ENCODE measurements around the gene NKX2-1. TPM values are rescaled to one million over a fixed set of nuclear protein-coding genes. Genes with fewer than 3 reads are reported as not detected.
A peak's percentile ranks its signal among the peaks of the same experiment; 100 is the strongest.

The NKX2-1 gene
- total and polyA plus RNA-seq, 3 donors from 2014 or later = 0.43 to 0.79 TPM; not detected in 1

- intact Hi-C loops (cut with DNase I; ENCODE audit: low total_unique reads) = no loop called here
- H3K9me3 ChIP-seq = no peaks in the 10 kb centered on the region
- H3K4me1 ChIP-seq = peaks cover 8% of the 10 kb centered on the region
- H3K27me3 ChIP-seq = peaks cover 8% of the 10 kb centered on the region
- TF ChIP-seq CTCF (IDR thresholded peaks at IDR 0.05) (no peak), POLR2A (IDR thresholded peaks at IDR 0.05) (no peak)
- no peak overlapping the region for H3K4me3 ChIP-seq
- 4 to 5% methylated on average over 31 to 35 of the region's 35 CpGs for WGBS, 2 donors
- no peaks in the 10 kb centered on the region for H3K36me3 ChIP-seq (ENCODE audit: low read depth, missing control alignments)
- no peak overlapping the region for H3K27ac ChIP-seq
- no peak for DNase-seq
Measured at GRCh38 chr14:36521598-36522345, 1.7 kb upstream of the NKX2-1 start.

DNA sequence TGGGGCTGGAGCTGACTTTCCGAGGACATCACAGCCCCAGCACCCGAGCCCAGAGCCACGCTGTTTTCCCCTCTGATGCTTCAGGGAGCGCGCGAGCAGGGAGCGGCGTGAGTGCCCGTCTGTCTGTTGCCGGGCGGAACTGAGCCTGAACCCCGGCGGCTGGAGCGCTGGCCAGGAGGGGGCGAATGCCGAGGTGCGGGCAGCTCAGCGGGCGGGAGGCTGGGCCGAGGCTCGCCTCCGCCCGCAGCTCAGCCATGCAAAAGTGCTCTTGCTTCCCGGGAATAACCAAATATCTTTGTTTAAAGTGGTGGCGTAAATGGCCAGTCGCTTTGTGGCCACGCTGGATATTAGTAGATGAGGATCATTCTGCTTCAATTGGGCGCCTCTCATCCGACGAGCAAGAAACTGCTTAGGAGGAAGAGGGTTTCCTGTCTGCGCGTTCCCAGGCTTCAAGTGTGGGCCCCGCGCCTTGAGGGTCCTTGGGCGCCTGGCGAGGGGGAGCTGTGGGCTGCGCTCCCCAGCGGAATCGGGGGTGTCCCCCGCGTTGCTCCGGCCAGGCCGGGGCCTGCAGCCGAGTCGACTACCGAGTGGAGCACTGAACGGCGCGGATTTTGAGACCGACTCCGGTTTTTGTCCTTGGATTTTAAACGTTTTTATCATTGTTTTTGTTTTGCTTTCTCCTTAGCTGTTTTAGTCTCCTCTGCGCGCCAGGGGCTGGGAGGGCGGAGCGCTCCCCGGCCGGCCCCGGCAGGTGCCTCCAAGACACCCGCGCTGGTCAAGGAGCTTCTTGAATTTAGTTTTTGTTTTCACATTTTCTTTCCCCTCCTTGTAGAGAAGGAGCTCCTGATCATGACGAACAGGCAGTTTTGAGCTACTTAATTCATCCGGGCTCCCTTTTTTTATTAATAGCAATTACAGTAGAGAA lies 831 bp upstream of the NKX2-1 start:
- Histone ChIP-seq H3K27ac (no peak overlapping the region), H3K4me3 (no peak overlapping the region), H3K27me3 (peaks cover 8% of the 10 kb centered on the region), H3K36me3 (ENCODE audit: low read depth, missing control alignments) (no peaks in the 10 kb centered on the region), H3K9me3 (no peaks in the 10 kb centered on the region), H3K4me1 (peaks cover 8% of the 10 kb centered on the region)
- 1% methylated on average over 43 to 63 of the region's 63 CpGs for WGBS, 2 donors
- TF ChIP-seq CTCF (IDR thresholded peaks at IDR 0.05) = no peak
- no peak for TF ChIP-seq POLR2A (IDR thresholded peaks at IDR 0.05)
- intact Hi-C loops (cut with DNase I; ENCODE audit: low total_unique reads) = no loop called here
- DNase-seq = no peak

DNA sequence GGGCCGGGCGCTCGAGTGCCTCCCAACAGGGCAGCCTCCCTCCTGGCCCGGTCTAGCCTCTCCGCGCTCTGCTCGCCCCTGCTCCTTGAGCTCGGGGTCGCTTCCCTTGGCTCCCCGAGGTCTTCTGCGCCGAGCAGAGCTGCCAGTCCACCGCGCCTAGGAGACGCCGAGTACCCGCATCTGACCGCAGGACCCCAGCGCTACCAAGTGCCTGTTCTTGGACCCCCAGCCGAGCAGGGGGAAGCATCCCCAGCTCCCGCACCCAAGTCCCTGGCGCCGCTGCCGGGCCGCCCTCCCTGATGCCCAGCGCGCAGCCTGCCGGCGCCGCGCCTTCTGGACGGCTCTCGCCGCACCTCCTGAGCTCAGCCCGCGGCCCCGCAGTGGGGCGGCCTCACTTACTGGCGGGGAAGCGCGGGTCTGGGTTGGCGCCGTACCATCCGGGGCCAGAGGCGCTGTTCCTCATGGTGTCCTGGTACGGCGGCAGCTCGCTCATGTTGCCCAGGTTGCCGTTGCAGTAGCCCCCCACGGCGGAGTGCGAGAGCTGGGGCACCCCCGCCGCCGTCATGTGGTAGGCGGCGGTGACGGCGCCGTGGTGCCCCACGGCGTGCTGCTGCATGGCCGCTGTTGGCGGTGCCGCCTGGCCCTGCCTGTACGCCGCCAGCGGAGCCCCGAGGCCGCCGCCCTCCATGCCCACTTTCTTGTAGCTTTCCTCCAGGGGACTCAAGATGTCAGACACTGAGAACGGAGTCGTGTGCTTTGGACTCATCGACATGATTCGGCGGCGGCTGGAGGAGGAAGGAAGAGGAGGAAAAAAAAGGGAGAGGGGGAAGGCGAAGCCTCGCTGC lies 1.2 kb downstream of the NKX2-1 start:
- intact Hi-C loops (cut with DNase I; ENCODE audit: low total_unique reads) = no loop called here

More for the DNA sequence above, 1.2 kb downstream of the NKX2-1 start:
- no peaks in the 10 kb centered on the region for H3K36me3 ChIP-seq (ENCODE audit: low read depth, missing control alignments)
- no peak for DNase-seq
- H3K9me3 ChIP-seq = no peaks in the 10 kb centered on the region
- H3K4me3 ChIP-seq = peak overlapping the region in 1 of 2 donors; percentile 9
- H3K4me1 ChIP-seq = peaks cover 5% of the 10 kb centered on the region
- TF ChIP-seq CTCF (IDR thresholded peaks at IDR 0.05) = no peak
- TF ChIP-seq POLR2A (IDR thresholded peaks at IDR 0.05) = no peak
- H3K27me3 ChIP-seq = peaks cover 8% of the 10 kb centered on the region
- WGBS, 2 donors = 0 to 3% methylated on average over 29 to 42 of the region's 79 CpGs
- no peak overlapping the region for H3K27ac ChIP-seq

All from testis (tissue), 3 donors.